Effector memory CD8-positive, alpha-beta T cell (primary cell): Measurements from ENCODE around the gene ZNF138.
A peak's percentile ranks its signal among the peaks of the same experiment; 100 is the strongest.
"Not testable (repeated sequence)": the region's sequence is repeated elsewhere in the genome, so short reads cannot be mapped to it uniquely, and the experiment has no call there.

Experiments
- ATAC-seq: fragments of 150-1000 bp; cut with Tn5 transposase; replicated peaks from 2 replicates; pipeline ENCODE4 v1.10.0; 2021; ENCODE audit warnings: mild to moderate bottlenecking, moderate library complexity
- DNase-seq, 3 experiments: peaks; one replicate each; pipeline ENCODE4 v3.0.0; 2021
- H3K27ac Mint-ChIP-seq, 2 donors: one replicate each; pipeline ENCODE4 v1.8.0; 2022; ENCODE audit warnings: mild to moderate bottlenecking in 2 of 2, mixed read lengths in 2 of 2, moderate library complexity in 2 of 2
- H3K27me3 Mint-ChIP-seq, 2 donors: one replicate each; pipeline ENCODE4 v1.8.0; 2022; ENCODE audit warnings: mixed read lengths in 2 of 2
- H3K36me3 Mint-ChIP-seq: one replicate; pipeline ENCODE4 v1.8.0; 2022; ENCODE audit warnings: mild to moderate bottlenecking, moderate library complexity, mixed read lengths; ENCODE audit not compliant: insufficient read depth
- H3K4me1 Mint-ChIP-seq, 2 donors: one replicate each; pipeline ENCODE4 v1.8.0; 2022; ENCODE audit warnings: low read depth in 2 of 2, mixed read lengths in 2 of 2
- H3K4me3 Mint-ChIP-seq, 2 donors: one replicate each; pipeline ENCODE4 v1.8.0; 2022; ENCODE audit warnings: mild to moderate bottlenecking in 2 of 2, mixed read lengths in 2 of 2, moderate library complexity in 2 of 2
- H3K9me3 Mint-ChIP-seq, 2 donors: one replicate each; pipeline ENCODE4 v1.8.0; 2022; ENCODE audit warnings: mixed read lengths in 2 of 2

The ZNF138 gene

GRCh38 chr7:64799169-64799568, 4.9 kb downstream of the ZNF138 start:
- not testable (repeated sequence) for H3K9me3 Mint-ChIP-seq, H3K4me3 Mint-ChIP-seq, H3K27me3 Mint-ChIP-seq, DNase-seq, ATAC-seq
- Mint-ChIP-seq H3K27ac (peak overlapping the region in 1 of 2 donors; percentile 77), H3K36me3 (peaks cover 54% of the 10 kb centered on the region), H3K4me1 (peaks cover 14 to 47% of the 10 kb centered on the region in 2 donors)

- H3K9me3 Mint-ChIP-seq, result peaks cover 0 to 1% of the 10 kb centered on the region in 2 donors
- H3K4me1 Mint-ChIP-seq, result peaks cover 5 to 40% of the 10 kb centered on the region in 2 donors
These were observed 8.5 kb downstream of the ZNF138 start for GRCh38 chr7:64802699-64803098.

GRCh38 chr7:64807731-64808365, 13.6 kb downstream of the ZNF138 start:
- ATAC-seq, result no peak
- H3K36me3 Mint-ChIP-seq, result peaks cover 18% of the 10 kb centered on the region
- H3K4me1 Mint-ChIP-seq, result peaks cover 0 to 13% of the 10 kb centered on the region in 2 donors
- peaks cover 0 to 1% of the 10 kb centered on the region in 2 donors for H3K9me3 Mint-ChIP-seq
- H3K27me3 Mint-ChIP-seq, result no peaks in the 10 kb centered on the region
- no peak overlapping the region for H3K4me3 Mint-ChIP-seq
- H3K27ac Mint-ChIP-seq, result no peak overlapping the region
- no peak for DNase-seq

More at GRCh38 chr7:64802699-64803098, 8.5 kb downstream of the ZNF138 start:
- no peaks in the 10 kb centered on the region for H3K27me3 Mint-ChIP-seq
- no peak overlapping the region for H3K4me3 Mint-ChIP-seq
- DNase-seq, result no peak
- H3K27ac Mint-ChIP-seq, result peak overlapping the region in 1 of 2 donors; percentile 31
- H3K36me3 Mint-ChIP-seq, result peaks cover 51% of the 10 kb centered on the region
- no peak for ATAC-seq

GRCh38 chr7:64811767-64812166, 17.5 kb downstream of the ZNF138 start:
- Mint-ChIP-seq H3K4me3 (no peak overlapping the region), H3K27me3 (no peaks in the 10 kb centered on the region), H3K9me3 (no peaks in the 10 kb centered on the region), H3K27ac (no peak overlapping the region), H3K4me1 (peaks cover 0 to 10% of the 10 kb centered on the region in 2 donors), H3K36me3 (peaks cover 14% of the 10 kb centered on the region)
- no peak for DNase-seq
- no peak for ATAC-seq

GRCh38 chr7:64830926-64831325, 36.7 kb downstream of the ZNF138 start:
- Mint-ChIP-seq H3K27me3 (no peaks in the 10 kb centered on the region), H3K4me1 (no peaks in the 10 kb centered on the region), H3K36me3 (peaks cover 4% of the 10 kb centered on the region), H3K27ac (no peak overlapping the region), H3K9me3 (peaks cover 0 to 2% of the 10 kb centered on the region in 2 donors), H3K4me3 (no peak overlapping the region)
- no peak for ATAC-seq
- no peak for DNase-seq

GRCh38 chr7:64832136-64832535, 37.9 kb downstream of the ZNF138 start:
- Mint-ChIP-seq H3K36me3 (peaks cover 4% of the 10 kb centered on the region), H3K4me3 (no peak overlapping the region), H3K9me3 (peaks cover 2 to 6% of the 10 kb centered on the region in 2 donors), H3K27ac (no peak overlapping the region), H3K27me3 (no peaks in the 10 kb centered on the region), H3K4me1 (peaks cover 0 to 3% of the 10 kb centered on the region in 2 donors)
- ATAC-seq (no peak), DNase-seq (no peak)

GRCh38 chr7:64834989-64835388, 40.8 kb downstream of the ZNF138 start:
- DNase-seq, result no peak
- H3K27me3 Mint-ChIP-seq, result no peaks in the 10 kb centered on the region
- no peak for ATAC-seq
- H3K27ac Mint-ChIP-seq, result no peak overlapping the region
- H3K9me3 Mint-ChIP-seq, result peaks cover 7 to 25% of the 10 kb centered on the region in 2 donors
- H3K4me1 Mint-ChIP-seq, result peaks cover 0 to 4% of the 10 kb centered on the region in 2 donors
- no peak overlapping the region for H3K4me3 Mint-ChIP-seq
- peaks cover 4% of the 10 kb centered on the region for H3K36me3 Mint-ChIP-seq

- not testable (repeated sequence) for H3K27ac Mint-ChIP-seq, H3K36me3 Mint-ChIP-seq, H3K4me1 Mint-ChIP-seq, H3K4me3 Mint-ChIP-seq, DNase-seq, H3K27me3 Mint-ChIP-seq, ATAC-seq
- peaks cover 7 to 25% of the 10 kb centered on the region in 2 donors for H3K9me3 Mint-ChIP-seq
These were observed 41.6 kb downstream of the ZNF138 start for GRCh38 chr7:64835856-64836255.

GRCh38 chr7:64838051-64838450, 43.8 kb downstream of the ZNF138 start:
- DNase-seq, H3K36me3 Mint-ChIP-seq, H3K27me3 Mint-ChIP-seq, H3K4me1 Mint-ChIP-seq, H3K4me3 Mint-ChIP-seq, ATAC-seq, H3K27ac Mint-ChIP-seq: not testable (repeated sequence)
- peaks cover 7 to 25% of the 10 kb centered on the region in 2 donors for H3K9me3 Mint-ChIP-seq

- H3K36me3 Mint-ChIP-seq, result no peaks in the 10 kb centered on the region
- no peak overlapping the region for H3K27ac Mint-ChIP-seq
- H3K4me3 Mint-ChIP-seq, result no peak overlapping the region
- peaks cover 7 to 25% of the 10 kb centered on the region in 2 donors for H3K9me3 Mint-ChIP-seq
- peaks cover 0 to 4% of the 10 kb centered on the region in 2 donors for H3K4me1 Mint-ChIP-seq
- H3K27me3 Mint-ChIP-seq, result no peaks in the 10 kb centered on the region
- ATAC-seq, result no peak
- DNase-seq, result no peak
These were observed 44.5 kb downstream of the ZNF138 start for GRCh38 chr7:64838691-64839090.

GRCh38 chr7:64839910-64840309, 45.7 kb downstream of the ZNF138 start:
- Mint-ChIP-seq H3K9me3 (peaks cover 7 to 25% of the 10 kb centered on the region in 2 donors), H3K27me3 (no peaks in the 10 kb centered on the region), H3K27ac (no peak overlapping the region), H3K4me1 (peaks cover 0 to 4% of the 10 kb centered on the region in 2 donors), H3K4me3 (no peak overlapping the region), H3K36me3 (no peaks in the 10 kb centered on the region)
- ATAC-seq (no peak), DNase-seq (no peak)

GRCh38 chr7:64849250-64849923, 55.2 kb downstream of the ZNF138 start:
- ATAC-seq (no peak), DNase-seq (no peak)
- H3K9me3 Mint-ChIP-seq, result peaks cover 0 to 4% of the 10 kb centered on the region in 2 donors
- no peak overlapping the region for H3K27ac Mint-ChIP-seq
- no peak overlapping the region for H3K4me3 Mint-ChIP-seq
- no peaks in the 10 kb centered on the region for H3K36me3 Mint-ChIP-seq
- H3K27me3 Mint-ChIP-seq, result peaks cover 0 to 6% of the 10 kb centered on the region in 2 donors
- no peaks in the 10 kb centered on the region for H3K4me1 Mint-ChIP-seq

GRCh38 chr7:64849924-64850499, 55.8 kb downstream of the ZNF138 start:
- DNase-seq, result no peak
- no peaks in the 10 kb centered on the region for H3K4me1 Mint-ChIP-seq
- H3K27me3 Mint-ChIP-seq, result peaks cover 0 to 6% of the 10 kb centered on the region in 2 donors
- no peaks in the 10 kb centered on the region for H3K36me3 Mint-ChIP-seq
- ATAC-seq, result no peak
- no peak overlapping the region for H3K27ac Mint-ChIP-seq
- no peak overlapping the region for H3K4me3 Mint-ChIP-seq
- H3K9me3 Mint-ChIP-seq, result peaks cover 0 to 4% of the 10 kb centered on the region in 2 donors

GRCh38 chr7:64853679-64854078, 59.5 kb downstream of the ZNF138 start:
- no peak overlapping the region for H3K4me3 Mint-ChIP-seq
- peaks cover 0 to 4% of the 10 kb centered on the region in 2 donors for H3K9me3 Mint-ChIP-seq
- H3K27ac Mint-ChIP-seq, result no peak overlapping the region
- ATAC-seq (no peak), DNase-seq (no peak)
- H3K36me3 Mint-ChIP-seq, result no peaks in the 10 kb centered on the region
- H3K4me1 Mint-ChIP-seq, result no peaks in the 10 kb centered on the region
- H3K27me3 Mint-ChIP-seq, result peaks cover 0 to 6% of the 10 kb centered on the region in 2 donors
